ENCODE results near the gene TXK. TPM values are rescaled to one million over a fixed set of nuclear protein-coding genes. Genes with fewer than 3 reads are reported as not detected.

The TXK gene
- total RNA-seq, 3 donors from 2014 or later = 1.6 to 3.4 (median 3.2) TPM

DNA sequence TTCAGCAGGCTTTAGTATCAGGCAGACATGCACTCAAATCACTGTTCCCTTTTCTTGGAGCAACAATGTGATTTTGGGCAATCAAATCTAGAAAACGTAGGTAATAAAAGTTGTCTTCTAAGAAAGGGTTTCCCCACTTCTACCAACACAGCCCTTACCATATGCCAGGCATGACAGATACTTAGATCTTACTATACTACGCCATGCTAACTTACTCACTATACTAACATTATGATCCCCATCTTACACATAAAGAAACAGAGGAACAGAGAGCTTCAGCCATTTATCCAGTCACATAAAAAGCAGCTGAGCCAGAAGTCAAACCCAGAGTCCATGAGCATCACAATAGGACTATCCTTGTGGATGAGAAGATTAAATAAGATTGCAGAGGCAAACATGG lies 9.2 kb downstream of the TXK start:
- TF ChIP-seq POLR2AphosphoS5 (IDR thresholded peaks at IDR 0.05) (no peak), CTCF (IDR thresholded peaks at IDR 0.05) (no peak), POLR2A (IDR thresholded peaks at IDR 0.05) (no peak)
- DNase-seq (ENCODE audit: low spot score in 2 of 2) = no peak
- Histone ChIP-seq H3K27me3 (no peaks in the 10 kb centered on the region), H3K4me3 (no peak overlapping the region), H3K9me3 (no peaks in the 10 kb centered on the region), H3K36me3 (no peaks in the 10 kb centered on the region), H3K4me1 (peaks cover 0 to 6% of the 10 kb centered on the region in 2 donors), H3K27ac (no peak overlapping the region)
- intact Hi-C loops (cut with DNase I; ENCODE audit: low total_unique reads) = no loop called here

GRCh38 chr4:48122756-48123155 lies 11.3 kb downstream of the TXK start:
- H3K9me3 ChIP-seq = no peaks in the 10 kb centered on the region
- H3K36me3 ChIP-seq = no peaks in the 10 kb centered on the region
- no peaks in the 10 kb centered on the region for H3K27me3 ChIP-seq
- H3K27ac ChIP-seq = no peak overlapping the region
- DNase-seq (ENCODE audit: low spot score in 2 of 2) = no peak
- H3K4me1 ChIP-seq = peaks cover 0 to 6% of the 10 kb centered on the region in 2 donors
- H3K4me3 ChIP-seq = no peak overlapping the region
- intact Hi-C loops (cut with DNase I; ENCODE audit: low total_unique reads) = no loop called here
- TF ChIP-seq CTCF (IDR thresholded peaks at IDR 0.05) (no peak), POLR2A (IDR thresholded peaks at IDR 0.05) (no peak), POLR2AphosphoS5 (IDR thresholded peaks at IDR 0.05) (no peak)

- Histone ChIP-seq H3K4me3 (no peak overlapping the region), H3K4me1 (no peaks in the 10 kb centered on the region), H3K9me3 (no peaks in the 10 kb centered on the region), H3K27ac (no peak overlapping the region), H3K27me3 (no peaks in the 10 kb centered on the region), H3K36me3 (no peaks in the 10 kb centered on the region)
- TF ChIP-seq CTCF (IDR thresholded peaks at IDR 0.05) (no peak), POLR2AphosphoS5 (IDR thresholded peaks at IDR 0.05) (no peak), POLR2A (IDR thresholded peaks at IDR 0.05) (no peak)
- no peak for DNase-seq (ENCODE audit: low spot score in 2 of 2)
- intact Hi-C loops (cut with DNase I; ENCODE audit: low total_unique reads) = no loop called here
Observed at GRCh38 chr4:48121180-48121579, 12.9 kb downstream of the TXK start.

DNA sequence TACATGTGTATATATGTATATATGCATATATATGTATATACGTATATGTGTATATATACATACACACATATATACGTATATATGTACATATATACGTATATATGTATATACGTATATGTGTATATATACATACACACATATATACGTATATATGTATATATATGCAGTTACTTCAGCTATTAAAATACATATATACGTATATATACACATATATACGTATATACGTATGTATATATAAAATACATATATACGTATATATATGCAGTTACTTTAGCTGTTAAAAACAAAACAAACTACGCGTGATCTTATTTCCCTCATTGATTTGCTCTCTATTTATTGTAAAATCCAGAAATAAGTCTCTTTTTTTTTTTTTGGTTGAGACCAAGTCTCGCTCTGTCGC lies 13.9 kb downstream of the TXK start:
- no peak for DNase-seq (ENCODE audit: low spot score in 2 of 2)
- no peaks in the 10 kb centered on the region for H3K4me1 ChIP-seq
- intact Hi-C loops (cut with DNase I; ENCODE audit: low total_unique reads) = no loop called here
- H3K27ac ChIP-seq = no peak overlapping the region
- no peaks in the 10 kb centered on the region for H3K36me3 ChIP-seq
- H3K9me3 ChIP-seq = no peaks in the 10 kb centered on the region
- H3K4me3 ChIP-seq = no peak overlapping the region
- H3K27me3 ChIP-seq = no peaks in the 10 kb centered on the region
- TF ChIP-seq POLR2A (IDR thresholded peaks at IDR 0.05) (no peak), POLR2AphosphoS5 (IDR thresholded peaks at IDR 0.05) (no peak), CTCF (IDR thresholded peaks at IDR 0.05) (no peak)

GRCh38 chr4:48119646-48120045 lies 14.4 kb downstream of the TXK start:
- H3K36me3 ChIP-seq = no peaks in the 10 kb centered on the region
- DNase-seq (ENCODE audit: low spot score in 2 of 2) = no peak
- no peaks in the 10 kb centered on the region for H3K27me3 ChIP-seq
- no peaks in the 10 kb centered on the region for H3K9me3 ChIP-seq
- TF ChIP-seq POLR2AphosphoS5 (IDR thresholded peaks at IDR 0.05) = no peak
- no peak for TF ChIP-seq CTCF (IDR thresholded peaks at IDR 0.05)
- TF ChIP-seq POLR2A (IDR thresholded peaks at IDR 0.05) = no peak
- no peak overlapping the region for H3K27ac ChIP-seq
- H3K4me1 ChIP-seq = no peaks in the 10 kb centered on the region
- H3K4me3 ChIP-seq = no peak overlapping the region
- intact Hi-C loops (cut with DNase I; ENCODE audit: low total_unique reads) = no loop called here
